ENCODE data around the gene FAM149A.

Gene FAM149A

DNA sequence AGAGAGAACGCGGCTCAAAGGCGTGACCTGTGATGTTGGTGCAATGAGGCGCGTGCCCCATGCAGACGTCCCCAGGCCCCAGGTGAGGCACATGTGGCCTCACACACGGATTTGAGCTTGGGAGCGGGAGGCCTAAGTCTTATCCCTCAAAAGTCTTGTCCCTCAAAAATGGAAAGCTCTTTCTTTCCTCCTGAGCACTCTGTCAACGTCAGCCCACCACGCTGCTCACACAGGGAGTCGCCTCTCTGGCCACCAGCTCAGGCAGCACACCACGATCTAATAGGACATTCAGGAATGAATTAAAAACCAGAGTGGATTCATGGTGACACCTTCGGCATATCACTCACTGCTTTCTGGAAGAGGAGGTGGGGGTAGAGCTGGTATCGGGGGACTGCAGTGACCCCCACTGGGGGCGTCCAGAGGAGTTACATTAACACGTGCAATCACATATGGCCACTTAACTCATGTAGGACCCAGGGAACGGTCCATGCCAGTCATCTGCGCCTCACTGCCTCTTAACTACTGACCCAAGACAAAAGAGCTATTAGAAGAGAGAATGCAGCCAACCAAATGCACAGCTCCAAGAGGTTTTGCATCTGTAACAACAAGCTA is 64.9 kb downstream of the FAM149A start:
- ChIA-PET CTCF (interaction anchor here (0.6 to 0.9 kb wide), 2 partner anchors 9 to 61 kb away, joined by 4 read pairs; no protein-coding TSS in a partner anchor), POLR2A (no interaction called here)
- no peak for DNase-seq (ENCODE audit: extremely low spot score)
- no peak for TF ChIP-seq CTBP1 (IDR thresholded peaks at IDR 0.05; ENCODE audit: borderline replicate concordance)

DNA sequence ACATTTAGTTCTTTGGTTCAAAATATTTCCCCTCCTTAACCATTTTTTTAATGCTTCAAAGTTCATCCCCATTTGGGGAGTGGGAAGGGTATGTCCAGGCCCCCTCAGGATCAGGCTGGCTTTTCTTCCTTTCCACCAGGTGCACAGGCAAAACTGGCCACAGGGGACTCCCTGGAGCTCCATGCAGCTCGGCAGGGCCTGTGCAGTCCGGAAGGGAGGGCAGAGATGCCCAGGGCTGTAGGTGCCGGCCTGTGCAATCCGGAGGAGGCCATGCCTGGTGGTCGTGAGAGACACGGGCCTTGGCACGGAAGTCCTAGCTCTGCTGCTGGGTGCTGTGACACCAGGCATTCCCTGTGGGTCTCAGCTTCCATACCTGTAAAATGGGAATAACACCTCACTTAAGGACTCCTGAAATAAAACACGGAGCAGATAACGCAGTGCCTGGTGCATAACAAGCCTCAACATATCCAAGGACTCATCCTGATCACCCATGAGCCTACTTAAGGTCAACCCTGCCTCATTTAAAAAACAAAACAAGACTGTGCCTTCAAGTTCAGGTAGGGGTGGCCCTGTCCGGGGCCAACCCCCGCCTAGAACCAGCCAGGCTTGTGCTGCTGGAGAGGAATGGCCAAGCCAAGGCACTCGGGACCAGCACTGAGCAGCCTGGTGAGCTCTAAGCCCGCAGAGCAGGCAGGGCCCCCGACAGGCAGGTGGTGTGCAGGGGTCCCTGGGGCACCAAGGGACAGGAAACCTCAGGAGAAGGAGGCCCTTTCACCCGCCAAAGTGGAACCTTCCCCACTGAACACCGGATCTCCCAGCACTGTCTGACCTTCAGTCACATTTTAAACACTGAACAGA is 65.7 kb downstream of the FAM149A start:
- TF ChIP-seq, protein P1, sequence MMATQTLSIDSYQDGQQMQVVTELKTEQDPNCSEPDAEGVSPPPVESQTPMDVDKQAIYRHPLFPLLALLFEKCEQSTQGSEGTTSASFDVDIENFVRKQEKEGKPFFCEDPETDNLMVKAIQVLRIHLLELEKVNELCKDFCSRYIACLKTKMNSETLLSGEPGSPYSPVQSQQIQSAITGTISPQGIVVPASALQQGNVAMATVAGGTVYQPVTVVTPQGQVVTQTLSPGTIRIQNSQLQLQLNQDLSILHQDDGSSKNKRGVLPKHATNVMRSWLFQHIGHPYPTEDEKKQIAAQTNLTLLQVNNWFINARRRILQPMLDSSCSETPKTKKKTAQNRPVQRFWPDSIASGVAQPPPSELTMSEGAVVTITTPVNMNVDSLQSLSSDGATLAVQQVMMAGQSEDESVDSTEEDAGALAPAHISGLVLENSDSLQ (IDR thresholded peaks at IDR 0.05), result no peak
- TF ChIP-seq ZNF384 (IDR thresholded peaks at IDR 0.05), result no peak
- no peak for TF ChIP-seq FOXM1 (IDR thresholded peaks at IDR 0.05; ENCODE audit: borderline replicate concordance)
- TF ChIP-seq L3MBTL2 (conservative IDR thresholded peaks at IDR 0.05), result no peak
- no peak for TF ChIP-seq HDGF (IDR thresholded peaks at IDR 0.05; ENCODE audit: borderline replicate concordance)
- no peak for TF ChIP-seq ELF4 (IDR thresholded peaks at IDR 0.05)
- TF ChIP-seq FOXK2 (IDR thresholded peaks at IDR 0.05), result no peak
- no peak for TF ChIP-seq ARNT (IDR thresholded peaks at IDR 0.05)
- no peak for TF ChIP-seq SUZ12 (IDR thresholded peaks at IDR 0.05)
- TF ChIP-seq TARDBP (IDR thresholded peaks at IDR 0.05), result no peak
- no peak for TF ChIP-seq CTBP1 (IDR thresholded peaks at IDR 0.05; ENCODE audit: borderline replicate concordance)
- TF ChIP-seq SP1 (IDR thresholded peaks at IDR 0.05), result no peak
- TF ChIP-seq NFRKB (IDR thresholded peaks at IDR 0.05), result no peak
- no peak for TF ChIP-seq FOXA1 (IDR thresholded peaks at IDR 0.05)
- TF ChIP-seq BHLHE40 (IDR thresholded peaks at IDR 0.05; ENCODE audit: borderline replicate concordance), result no peak
- ChIA-PET CTCF (interaction anchor here (0.6 to 0.9 kb wide), 2 partner anchors 8 to 62 kb away, joined by 4 read pairs; no protein-coding TSS in a partner anchor), POLR2A (interaction anchor here (1.3 kb wide), 1 partner anchor 20 kb away, joined by 4 read pairs; no protein-coding TSS in a partner anchor)
- DNase-seq (ENCODE audit: extremely low spot score), result peak; percentile 13

DNA sequence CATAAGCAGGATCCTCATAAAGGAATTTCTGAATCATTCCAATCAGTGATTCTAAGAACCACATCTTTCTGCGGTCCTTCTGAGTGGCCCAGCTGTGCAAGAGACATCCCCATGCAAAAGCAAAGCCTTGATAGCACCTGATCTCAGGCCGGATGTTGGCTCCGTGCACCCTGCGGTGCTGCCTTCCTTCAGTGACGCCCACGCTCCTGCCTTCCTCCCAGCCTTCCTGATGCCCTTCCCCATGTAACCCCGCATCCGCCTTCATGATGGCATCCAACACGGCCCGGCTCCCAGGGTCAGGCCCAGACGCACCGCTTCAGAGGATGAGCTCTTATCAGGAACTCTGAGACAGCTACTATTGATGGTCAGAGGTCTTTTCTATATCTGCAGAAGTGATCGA is 66.5 kb downstream of the FAM149A start:
- CTCF ChIA-PET, result no interaction called here
- POLR2A ChIA-PET, result interaction anchor here (1.3 kb wide), 1 partner anchor 19 kb away, joined by 4 read pairs; no protein-coding TSS in a partner anchor
- DNase-seq (ENCODE audit: extremely low spot score), result no peak
- TF ChIP-seq FOXM1 (IDR thresholded peaks at IDR 0.05; ENCODE audit: borderline replicate concordance) (no peak), LEF1 (IDR thresholded peaks at IDR 0.05; ENCODE audit: borderline replicate concordance) (no peak), SP1 (IDR thresholded peaks at IDR 0.05) (no peak), CTBP1 (IDR thresholded peaks at IDR 0.05; ENCODE audit: borderline replicate concordance) (no peak), L3MBTL2 (conservative IDR thresholded peaks at IDR 0.05) (no peak), ARNT (IDR thresholded peaks at IDR 0.05) (no peak), FOXK2 (IDR thresholded peaks at IDR 0.05) (no peak), BHLHE40 (IDR thresholded peaks at IDR 0.05; ENCODE audit: borderline replicate concordance) (no peak), ZNF384 (IDR thresholded peaks at IDR 0.05) (no peak), TARDBP (IDR thresholded peaks at IDR 0.05) (no peak), ELF4 (IDR thresholded peaks at IDR 0.05) (no peak)
- TF ChIP-seq, protein P1 (IDR thresholded peaks at IDR 0.05), result no peak

DNA sequence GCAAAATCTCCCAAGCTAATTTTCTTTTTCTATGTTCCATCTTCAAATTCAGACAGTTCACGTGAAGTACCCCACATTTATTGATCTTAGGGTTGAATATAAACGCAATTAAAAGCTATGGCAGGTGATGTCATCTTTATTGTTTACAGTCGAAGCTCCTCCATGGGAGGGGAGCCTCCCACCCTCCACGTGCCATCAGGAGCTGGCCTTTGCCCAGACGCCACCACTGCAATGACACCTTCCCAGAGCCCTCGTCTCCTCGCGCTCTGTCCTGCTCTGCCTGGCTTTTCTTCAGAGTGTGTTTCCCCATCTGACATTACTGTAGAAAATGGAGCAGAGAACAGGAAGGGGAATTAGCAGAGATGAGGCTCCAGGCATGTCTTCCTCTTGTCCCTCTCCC is 68.0 kb downstream of the FAM149A start:
- no peak for DNase-seq (ENCODE audit: extremely low spot score)
- CTCF ChIA-PET, result no interaction called here
- POLR2A ChIA-PET, result no interaction called here
- no peak for TF ChIP-seq L3MBTL2 (conservative IDR thresholded peaks at IDR 0.05)
- no peak for TF ChIP-seq FOXA1 (IDR thresholded peaks at IDR 0.05)
- TF ChIP-seq CTBP1 (IDR thresholded peaks at IDR 0.05; ENCODE audit: borderline replicate concordance), result no peak
- no peak for TF ChIP-seq SUZ12 (IDR thresholded peaks at IDR 0.05)
- TF ChIP-seq HDGF (IDR thresholded peaks at IDR 0.05; ENCODE audit: borderline replicate concordance), result no peak
- TF ChIP-seq FOXM1 (IDR thresholded peaks at IDR 0.05; ENCODE audit: borderline replicate concordance), result no peak
- TF ChIP-seq ARNT (IDR thresholded peaks at IDR 0.05), result no peak
- no peak for TF ChIP-seq ELF4 (IDR thresholded peaks at IDR 0.05)
- no peak for TF ChIP-seq SP1 (IDR thresholded peaks at IDR 0.05)
- no peak for TF ChIP-seq NFRKB (IDR thresholded peaks at IDR 0.05)
- no peak for TF ChIP-seq FOXK2 (IDR thresholded peaks at IDR 0.05)
- TF ChIP-seq LEF1 (IDR thresholded peaks at IDR 0.05; ENCODE audit: borderline replicate concordance), result no peak

DNA sequence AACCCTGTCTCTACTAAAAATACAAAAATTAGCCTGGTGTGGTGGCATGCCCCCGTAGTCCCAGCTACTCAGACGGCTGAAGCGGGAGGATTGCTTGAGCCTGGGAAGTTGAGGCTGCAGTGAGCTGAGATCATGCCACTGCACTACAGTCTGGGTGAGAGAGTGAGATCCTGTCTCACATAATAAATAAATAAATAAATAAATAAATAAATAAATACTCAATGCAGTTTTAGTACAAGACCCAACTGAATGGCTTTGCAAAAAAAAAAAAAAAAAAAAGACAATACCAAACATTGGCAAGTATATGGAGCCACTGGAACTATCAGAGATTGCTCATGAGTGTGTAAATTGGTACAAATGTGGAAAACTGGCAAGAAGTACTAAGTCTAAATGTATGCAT is 83.6 kb downstream of the FAM149A start:
- CTCF ChIA-PET, result no interaction called here
- no peak for DNase-seq (ENCODE audit: extremely low spot score)
- POLR2A ChIA-PET, result no interaction called here
- TF ChIP-seq, protein P1 (IDR thresholded peaks at IDR 0.05), result no peak
- TF ChIP-seq NFRKB (IDR thresholded peaks at IDR 0.05) (no peak), L3MBTL2 (conservative IDR thresholded peaks at IDR 0.05) (no peak), SP1 (IDR thresholded peaks at IDR 0.05) (no peak), ELF4 (IDR thresholded peaks at IDR 0.05) (no peak), ARNT (IDR thresholded peaks at IDR 0.05) (no peak), FOXA1 (IDR thresholded peaks at IDR 0.05) (no peak), TARDBP (IDR thresholded peaks at IDR 0.05) (no peak)

DNA sequence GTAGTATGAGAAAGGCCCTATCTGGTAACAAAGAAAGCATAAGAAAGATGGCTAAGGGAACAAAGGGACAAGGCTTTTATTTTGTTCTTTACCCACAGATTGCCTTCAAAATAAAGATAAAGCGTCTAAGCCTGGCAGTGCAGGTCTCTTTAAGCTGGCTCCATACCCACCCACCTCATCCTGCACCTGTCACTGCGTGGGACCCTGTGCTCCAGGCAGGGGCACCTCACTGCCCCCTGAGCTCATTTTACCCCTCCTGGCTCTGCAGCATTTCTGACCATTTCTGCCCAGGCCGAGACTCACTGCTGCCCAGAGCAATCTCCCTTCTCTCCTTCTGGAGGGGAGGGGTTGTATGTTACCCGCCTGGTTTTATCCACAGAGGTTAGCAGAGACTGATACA is 85.2 kb downstream of the FAM149A start:
- TF ChIP-seq FOXM1 (IDR thresholded peaks at IDR 0.05; ENCODE audit: borderline replicate concordance), result no peak
- POLR2A ChIA-PET, result interaction anchor here (1.0 to 2.2 kb wide), 5 partner anchors 11 to 84 kb away, joined by 3 to 7 read pairs (median 4); no protein-coding TSS in a partner anchor
- CTCF ChIA-PET, result interaction anchor here (1.2 to 1.5 kb wide), 2 partner anchors 52 to 122 kb away, joined by 3 read pairs; no protein-coding TSS in a partner anchor
- no peak for DNase-seq (ENCODE audit: extremely low spot score)

Measured in HEK293T (cell line).